ENCODE measurements around the gene SLC4A7. TPM values are rescaled to one million over a fixed set of nuclear protein-coding genes. Genes with fewer than 3 reads are reported as not detected.

The SLC4A7 gene
- total and polyA plus RNA-seq, 4 donors, result 5.4 to 62.8 (median 37.5) TPM

GRCh38 chr3:27521179-27521871 lies 37.1 kb upstream of the SLC4A7 start:
- no peaks in the 10 kb centered on the region for H3K9me3 ChIP-seq (ENCODE audit: control insufficient read depth, low read length)
- 3 to 5% methylated on average over 5 of the region's 5 CpGs for WGBS, 2 donors
- H3K4me3 ChIP-seq (ENCODE audit: low read length in 2 of 2), result no peak overlapping the region
- ATAC-seq (ENCODE audit: low FRiP score), result peak; percentile 82
- intact Hi-C loops (cut with DNase I), result loop anchor here (2.0 to 5.0 kb wide), 2 partner anchors 17 to 56 kb away; no protein-coding TSS in a partner anchor
- peaks cover 0 to 16% of the 10 kb centered on the region in 2 donors for H3K4me1 ChIP-seq (ENCODE audit: control insufficient read depth in 1 of 2, insufficient read depth in 2 of 2, low read length in 2 of 2)
- peak in 1 of 2 donors; percentile 60 for DNase-seq
- H3K36me3 ChIP-seq (ENCODE audit: control insufficient read depth in 1 of 2, insufficient read depth in 2 of 2, low read length in 1 of 2), result no peaks in the 10 kb centered on the region
- H3K27ac ChIP-seq (ENCODE audit: low read depth in 1 of 2, low read length in 2 of 2), result peak overlapping the region; percentile 30 to 80
- no peaks in the 10 kb centered on the region for H3K27me3 ChIP-seq (ENCODE audit: control insufficient read depth in 1 of 2, insufficient read depth in 2 of 2, low read length in 1 of 2)

GRCh38 chr3:27511724-27512422 lies 27.7 kb upstream of the SLC4A7 start:
- Histone ChIP-seq H3K4me3 (ENCODE audit: low read length in 2 of 2) (no peak overlapping the region), H3K36me3 (ENCODE audit: control insufficient read depth in 1 of 2, insufficient read depth in 2 of 2, low read length in 1 of 2) (no peaks in the 10 kb centered on the region), H3K4me1 (ENCODE audit: control insufficient read depth in 1 of 2, insufficient read depth in 2 of 2, low read length in 2 of 2) (no peaks in the 10 kb centered on the region), H3K27me3 (ENCODE audit: control insufficient read depth in 1 of 2, insufficient read depth in 2 of 2, low read length in 1 of 2) (no peaks in the 10 kb centered on the region), H3K27ac (ENCODE audit: low read depth in 1 of 2, low read length in 2 of 2) (no peak overlapping the region), H3K9me3 (ENCODE audit: control insufficient read depth, low read length) (no peaks in the 10 kb centered on the region)
- 70 to 71% methylated on average over 5 of the region's 5 CpGs for WGBS, 2 donors
- intact Hi-C loops (cut with DNase I), result no loop called here
- no peak for ATAC-seq (ENCODE audit: low FRiP score)
- no peak for DNase-seq

- ATAC-seq (ENCODE audit: low FRiP score), result no peak
- no peak overlapping the region for H3K27ac ChIP-seq (ENCODE audit: low read depth in 1 of 2, low read length in 2 of 2)
- H3K4me1 ChIP-seq (ENCODE audit: control insufficient read depth in 1 of 2, insufficient read depth in 2 of 2, low read length in 2 of 2), result no peaks in the 10 kb centered on the region
- no peaks in the 10 kb centered on the region for H3K27me3 ChIP-seq (ENCODE audit: control insufficient read depth in 1 of 2, insufficient read depth in 2 of 2, low read length in 1 of 2)
- DNase-seq, result no peak
- no peaks in the 10 kb centered on the region for H3K9me3 ChIP-seq (ENCODE audit: control insufficient read depth, low read length)
- intact Hi-C loops (cut with DNase I), result loop anchor here in 1 of 2 donors (10.0 kb wide), 1 partner anchor 125 kb away; no protein-coding TSS in a partner anchor
- WGBS, 2 donors, result 88 to 96% methylated on average over 2 of the region's 2 CpGs
- no peak overlapping the region for H3K4me3 ChIP-seq (ENCODE audit: low read length in 2 of 2)
- H3K36me3 ChIP-seq (ENCODE audit: control insufficient read depth in 1 of 2, insufficient read depth in 2 of 2, low read length in 1 of 2), result no peaks in the 10 kb centered on the region
Observed at GRCh38 chr3:27509376-27509775, 25.2 kb upstream of the SLC4A7 start.

GRCh38 chr3:27508424-27508823 lies 24.2 kb upstream of the SLC4A7 start:
- Histone ChIP-seq H3K27ac (ENCODE audit: low read depth in 1 of 2, low read length in 2 of 2) (no peak overlapping the region), H3K4me1 (ENCODE audit: control insufficient read depth in 1 of 2, insufficient read depth in 2 of 2, low read length in 2 of 2) (peaks cover 0 to 3% of the 10 kb centered on the region in 2 donors), H3K27me3 (ENCODE audit: control insufficient read depth in 1 of 2, insufficient read depth in 2 of 2, low read length in 1 of 2) (no peaks in the 10 kb centered on the region), H3K36me3 (ENCODE audit: control insufficient read depth in 1 of 2, insufficient read depth in 2 of 2, low read length in 1 of 2) (no peaks in the 10 kb centered on the region), H3K4me3 (ENCODE audit: low read length in 2 of 2) (no peak overlapping the region), H3K9me3 (ENCODE audit: control insufficient read depth, low read length) (no peaks in the 10 kb centered on the region)
- DNase-seq (no peak), ATAC-seq (ENCODE audit: low FRiP score) (no peak)
- 95% methylated on average over 2 of the region's 2 CpGs for WGBS, 2 donors
- intact Hi-C loops (cut with DNase I), result loop anchor here in 1 of 2 donors (10.0 kb wide), 1 partner anchor 126 kb away; no protein-coding TSS in a partner anchor

GRCh38 chr3:27507515-27508266 lies 23.5 kb upstream of the SLC4A7 start:
- Histone ChIP-seq H3K4me1 (ENCODE audit: control insufficient read depth in 1 of 2, insufficient read depth in 2 of 2, low read length in 2 of 2) (peaks cover 0 to 3% of the 10 kb centered on the region in 2 donors), H3K9me3 (ENCODE audit: control insufficient read depth, low read length) (no peaks in the 10 kb centered on the region), H3K27ac (ENCODE audit: low read depth in 1 of 2, low read length in 2 of 2) (no peak overlapping the region), H3K36me3 (ENCODE audit: control insufficient read depth in 1 of 2, insufficient read depth in 2 of 2, low read length in 1 of 2) (no peaks in the 10 kb centered on the region), H3K27me3 (ENCODE audit: control insufficient read depth in 1 of 2, insufficient read depth in 2 of 2, low read length in 1 of 2) (no peaks in the 10 kb centered on the region), H3K4me3 (ENCODE audit: low read length in 2 of 2) (no peak overlapping the region)
- no peak for ATAC-seq (ENCODE audit: low FRiP score)
- intact Hi-C loops (cut with DNase I), result loop anchor here in 1 of 2 donors (10.0 kb wide), 1 partner anchor 127 kb away; no protein-coding TSS in a partner anchor
- DNase-seq, result no peak
- WGBS, 2 donors, result 49 to 51% methylated on average over 2 of the region's 2 CpGs

- DNase-seq, result no peak
- Histone ChIP-seq H3K4me1 (ENCODE audit: control insufficient read depth in 1 of 2, insufficient read depth in 2 of 2, low read length in 2 of 2) (peaks cover 0 to 3% of the 10 kb centered on the region in 2 donors), H3K9me3 (ENCODE audit: control insufficient read depth, low read length) (no peaks in the 10 kb centered on the region), H3K27ac (ENCODE audit: low read depth in 1 of 2, low read length in 2 of 2) (no peak overlapping the region), H3K4me3 (ENCODE audit: low read length in 2 of 2) (no peak overlapping the region), H3K36me3 (ENCODE audit: control insufficient read depth in 1 of 2, insufficient read depth in 2 of 2, low read length in 1 of 2) (no peaks in the 10 kb centered on the region), H3K27me3 (ENCODE audit: control insufficient read depth in 1 of 2, insufficient read depth in 2 of 2, low read length in 1 of 2) (no peaks in the 10 kb centered on the region)
- 45 to 49% methylated on average over 1 of the region's 1 CpG for WGBS, 2 donors
- no peak for ATAC-seq (ENCODE audit: low FRiP score)
- intact Hi-C loops (cut with DNase I), result loop anchor here in 1 of 2 donors (10.0 kb wide), 1 partner anchor 128 kb away; no protein-coding TSS in a partner anchor
Observed at GRCh38 chr3:27507111-27507510, 22.9 kb upstream of the SLC4A7 start.

GRCh38 chr3:27504749-27505148 lies 20.6 kb upstream of the SLC4A7 start:
- Histone ChIP-seq H3K4me3 (ENCODE audit: low read length in 2 of 2) (no peak overlapping the region), H3K27ac (ENCODE audit: low read depth in 1 of 2, low read length in 2 of 2) (peak overlapping the region in 1 of 2 donors; percentile 93), H3K27me3 (ENCODE audit: control insufficient read depth in 1 of 2, insufficient read depth in 2 of 2, low read length in 1 of 2) (no peaks in the 10 kb centered on the region), H3K36me3 (ENCODE audit: control insufficient read depth in 1 of 2, insufficient read depth in 2 of 2, low read length in 1 of 2) (no peaks in the 10 kb centered on the region), H3K9me3 (ENCODE audit: control insufficient read depth, low read length) (no peaks in the 10 kb centered on the region), H3K4me1 (ENCODE audit: control insufficient read depth in 1 of 2, insufficient read depth in 2 of 2, low read length in 2 of 2) (peaks cover 0 to 3% of the 10 kb centered on the region in 2 donors)
- WGBS, 2 donors, result 31 to 48% methylated on average over 1 of the region's 1 CpG
- ATAC-seq (ENCODE audit: low FRiP score), result no peak
- intact Hi-C loops (cut with DNase I), result loop anchor here (2.0 to 10.0 kb wide), 2 partner anchors 16 to 130 kb away; no protein-coding TSS in a partner anchor
- DNase-seq, result no peak

GRCh38 chr3:27503526-27503925 lies 19.3 kb upstream of the SLC4A7 start:
- Histone ChIP-seq H3K4me3 (ENCODE audit: low read length in 2 of 2) (no peak overlapping the region), H3K9me3 (ENCODE audit: control insufficient read depth, low read length) (no peaks in the 10 kb centered on the region), H3K27me3 (ENCODE audit: control insufficient read depth in 1 of 2, insufficient read depth in 2 of 2, low read length in 1 of 2) (no peaks in the 10 kb centered on the region), H3K36me3 (ENCODE audit: control insufficient read depth in 1 of 2, insufficient read depth in 2 of 2, low read length in 1 of 2) (no peaks in the 10 kb centered on the region), H3K27ac (ENCODE audit: low read depth in 1 of 2, low read length in 2 of 2) (peak overlapping the region; percentile 44 to 76), H3K4me1 (ENCODE audit: control insufficient read depth in 1 of 2, insufficient read depth in 2 of 2, low read length in 2 of 2) (peaks cover 0 to 3% of the 10 kb centered on the region in 2 donors)
- intact Hi-C loops (cut with DNase I), result loop anchor here (1.0 to 10.0 kb wide), 2 partner anchors 19 to 131 kb away; partner anchors contain the start of gene SLC4A7 (in 1 of the 2)
- peak; percentile 76 to 82 for DNase-seq
- 4 to 5% methylated on average over 5 of the region's 5 CpGs for WGBS, 2 donors
- peak; percentile 81 for ATAC-seq (ENCODE audit: low FRiP score)

All from aorta (tissue), 5 donors.